ENCODE data around the gene TRPV2.

The TRPV2 gene

GRCh38 chr17:16477255-16477654 lies 61.9 kb downstream of the TRPV2 start:
- DNase-seq (ENCODE audit: low read depth): no peak

GRCh38 chr17:16477666-16478065 lies 62.3 kb downstream of the TRPV2 start:
- no peak for DNase-seq (ENCODE audit: low read depth)

GRCh38 chr17:16478649-16479048 lies 63.3 kb downstream of the TRPV2 start:
- no peak for DNase-seq (ENCODE audit: low read depth)

DNA sequence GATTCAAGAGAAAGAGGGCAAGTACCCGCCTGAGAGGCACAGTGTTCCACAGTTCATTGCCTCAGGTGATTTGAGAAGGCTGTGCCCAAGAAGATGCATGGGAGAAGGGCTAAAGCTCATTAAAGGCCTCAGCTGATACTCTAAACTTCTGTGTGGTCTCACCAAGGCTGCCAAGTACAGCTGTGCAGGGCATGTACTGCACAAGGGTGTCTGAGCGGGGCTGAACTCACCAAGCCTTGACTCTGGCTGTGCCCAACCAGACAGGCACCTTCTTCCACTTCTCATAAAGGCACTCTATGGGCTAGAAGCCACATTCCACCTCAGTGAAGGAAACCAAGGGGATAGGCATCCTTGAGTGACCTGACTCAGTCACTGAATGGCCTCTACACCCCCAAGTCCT lies 63.9 kb downstream of the TRPV2 start:
- no peak for DNase-seq (ENCODE audit: low read depth)

DNA sequence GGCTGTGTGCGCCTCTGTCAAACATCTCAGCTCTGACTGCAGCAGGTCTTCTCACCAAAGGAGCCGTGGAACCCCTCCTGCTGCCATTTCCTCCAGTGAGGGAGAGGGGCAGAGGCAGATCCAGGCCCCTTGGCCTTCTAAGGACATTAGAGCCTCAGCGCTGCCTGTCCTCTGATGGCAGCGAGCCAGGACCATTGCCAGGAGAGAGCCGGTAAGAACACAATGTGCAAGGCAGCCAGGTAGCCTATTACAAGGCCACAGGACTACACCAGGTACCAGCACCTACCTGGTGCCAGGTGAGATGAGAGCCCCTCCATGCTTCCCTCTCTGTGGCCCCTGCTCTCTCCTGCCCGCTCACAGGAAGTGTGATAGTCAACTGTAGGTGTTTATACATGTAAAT lies 65.6 kb downstream of the TRPV2 start:
- no peak for DNase-seq (ENCODE audit: low read depth)

GRCh38 chr17:16482253-16482652 lies 66.9 kb downstream of the TRPV2 start:
- DNase-seq (ENCODE audit: low read depth): no peak

- DNase-seq (ENCODE audit: low read depth): no peak
Observed at GRCh38 chr17:16483021-16483645, 67.8 kb downstream of the TRPV2 start.

DNA sequence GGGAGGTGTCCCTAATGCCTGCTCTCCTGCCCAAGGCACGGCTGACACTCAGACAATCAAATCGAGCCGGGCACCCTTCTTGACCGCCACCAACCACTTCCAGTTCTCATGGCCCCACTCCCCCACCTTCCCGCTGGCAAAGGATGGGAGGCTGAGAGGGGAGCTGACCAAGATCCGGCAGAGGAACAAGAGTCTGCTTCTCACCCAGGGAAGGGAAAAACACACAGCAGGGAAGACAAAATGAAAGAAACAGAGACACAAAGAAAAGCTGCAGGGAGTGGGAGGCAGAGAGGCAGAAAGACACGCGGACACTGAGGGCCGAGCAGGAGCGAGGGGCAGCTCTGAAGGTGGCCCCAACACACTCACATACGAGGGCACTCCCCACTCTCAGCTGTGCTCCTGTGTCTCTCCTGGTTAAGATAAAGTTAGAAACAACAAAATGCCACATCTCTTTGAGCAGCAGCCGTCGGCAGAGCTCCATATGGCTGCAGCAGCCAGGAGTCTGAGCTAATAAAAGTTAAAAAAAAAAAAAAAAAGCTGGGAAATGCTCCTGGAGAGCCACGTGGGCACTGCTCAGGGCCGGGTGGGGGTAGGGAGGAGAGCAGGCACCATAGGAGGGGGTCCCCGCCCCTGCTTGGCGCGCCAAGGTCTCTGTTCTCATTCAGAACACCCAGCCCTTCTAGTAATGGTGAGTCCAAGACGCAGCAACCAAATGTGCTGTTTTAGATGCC lies 69.2 kb downstream of the TRPV2 start:
- no peak for DNase-seq (ENCODE audit: low read depth)
